SU-DHL-6 (cell line): ENCODE measurements around the gene IQCF2.

Experiments
- H2AFZ ChIP-seq: fragments of 200-600 bp; sonication (generic); 2 replicates; pipeline ENCODE4 v1.6.1; 2014; ENCODE audit warnings: low read depth, mild to moderate bottlenecking, moderate library complexity, mixed read lengths, antibody characterized with exemption, low read length; ENCODE audit not compliant: severe bottlenecking
- H3F3A ChIP-seq: fragments of 200-600 bp; shearing (Covaris generic); 2 replicates; pipeline ENCODE4 v1.6.0; 2016; ENCODE audit warnings: antibody characterized with exemption, mild to moderate bottlenecking; ENCODE audit not compliant: insufficient read depth
- H3K27ac ChIP-seq: fragments of 200-600 bp; sonication (generic); 2 replicates; pipeline ENCODE4 v1.5.1; 2016; ENCODE audit warnings: low read depth, mild to moderate bottlenecking, low read length, moderate library complexity, mixed read lengths
- H3K27me3 ChIP-seq: fragments of 200-600 bp; sonication (generic), shearing (Covaris generic); 2 replicates; pipeline ENCODE4 v1.6.0; 2014; ENCODE audit warnings: mild to moderate bottlenecking, low read length
- H3K36me3 ChIP-seq: fragments of 200-600 bp; sonication (generic); 2 replicates; pipeline ENCODE4 v1.6.1; 2014; ENCODE audit warnings: mild to moderate bottlenecking, low read length, mixed read lengths
- H3K4me2 ChIP-seq: fragments of 300-600, 200-600 bp; shearing (Covaris generic), sonication (generic); 2 replicates; pipeline ENCODE4 v1.6.0; 2014; ENCODE audit warnings: low read length, low read depth, mild to moderate bottlenecking; ENCODE audit not compliant: poor library complexity, severe bottlenecking
- H3K4me3 ChIP-seq: fragments of 200-600 bp; sonication (generic); 2 replicates; pipeline ENCODE4 v1.5.1; 2014; ENCODE audit warnings: antibody characterized with exemption, low read length, mild to moderate bottlenecking, mixed read lengths; ENCODE audit not compliant: insufficient read depth, poor library complexity, severe bottlenecking
- H3K79me2 ChIP-seq: fragments of 200-600 bp; sonication (generic); 2 replicates; pipeline ENCODE4 v1.6.1; 2014; ENCODE audit warnings: mild to moderate bottlenecking, low read length, moderate library complexity; ENCODE audit not compliant: insufficient read depth
- H3K9ac ChIP-seq: fragments of 200-600 bp; sonication (generic); 2 replicates; pipeline ENCODE4 v1.7.0; 2014; ENCODE audit warnings: mild to moderate bottlenecking, low read length
- H3K9me2 ChIP-seq: fragments of 200-600 bp; sonication (generic); replicated peaks from 2 replicates; pipeline ENCODE4 v1.6.1; 2014; ENCODE audit warnings: low read length; ENCODE audit not compliant: insufficient read depth
- H3K9me3 ChIP-seq: fragments of 200-600 bp; sonication (generic); 2 replicates; pipeline ENCODE4 v1.6.1; 2014; ENCODE audit warnings: low read length, mixed read lengths; ENCODE audit not compliant: insufficient read depth
- H4K20me1 ChIP-seq: fragments of 200-600 bp; sonication (generic); 2 replicates; pipeline ENCODE4 v1.6.1; 2014; ENCODE audit warnings: low read depth, mild to moderate bottlenecking, antibody characterized with exemption, low read length, moderate library complexity, mixed read lengths
- EZH2phosphoT487 ChIP-seq: fragments of 200-600 bp; sonication (generic), shearing (Covaris generic); conservative IDR thresholded peaks from 2 replicates; pipeline ENCODE4 v1.6.1; 2018; ENCODE audit warnings: mild to moderate bottlenecking, antibody characterized with exemption, low read length, moderate library complexity, mixed read lengths
- TF ChIP-seq, protein P1 (sequence below): fragments of 200-600 bp; sonication (generic); IDR thresholded peaks from one replicate; pipeline ENCODE4 v1.5.1; 2017; ENCODE audit warnings: antibody characterized with exemption, mild to moderate bottlenecking, low read length, moderate library complexity; ENCODE audit not compliant: insufficient read depth, poor library complexity, severe bottlenecking

IQCF2 gene

DNA sequence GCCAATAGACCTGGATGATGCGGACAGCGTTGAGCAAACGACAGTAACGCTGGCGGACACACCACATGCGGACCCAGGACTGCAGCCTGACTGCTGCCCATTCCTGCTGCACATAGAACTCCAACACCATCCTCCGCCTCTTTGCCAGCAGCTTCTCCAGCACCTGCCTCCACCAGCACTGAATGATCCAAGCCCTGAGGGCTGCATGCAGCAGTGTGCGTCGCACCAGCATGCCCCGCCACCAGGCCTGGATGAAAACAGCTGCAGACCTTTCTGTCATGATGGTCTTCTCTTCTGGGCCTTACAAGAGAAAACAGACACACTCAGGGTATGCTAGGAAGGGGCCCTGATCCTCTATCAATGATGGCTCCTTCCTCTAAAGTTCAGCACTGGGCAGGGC is 12.5 kb downstream of the IQCF2 start:
- no peaks in the 10 kb centered on the region for H3K9me2 ChIP-seq
- H3K4me3 ChIP-seq: no peak overlapping the region
- H3K9me3 ChIP-seq: no peaks in the 10 kb centered on the region
- H3K9ac ChIP-seq: no peak overlapping the region
- H3K79me2 ChIP-seq: no peaks in the 10 kb centered on the region
- TF ChIP-seq, protein P1, sequence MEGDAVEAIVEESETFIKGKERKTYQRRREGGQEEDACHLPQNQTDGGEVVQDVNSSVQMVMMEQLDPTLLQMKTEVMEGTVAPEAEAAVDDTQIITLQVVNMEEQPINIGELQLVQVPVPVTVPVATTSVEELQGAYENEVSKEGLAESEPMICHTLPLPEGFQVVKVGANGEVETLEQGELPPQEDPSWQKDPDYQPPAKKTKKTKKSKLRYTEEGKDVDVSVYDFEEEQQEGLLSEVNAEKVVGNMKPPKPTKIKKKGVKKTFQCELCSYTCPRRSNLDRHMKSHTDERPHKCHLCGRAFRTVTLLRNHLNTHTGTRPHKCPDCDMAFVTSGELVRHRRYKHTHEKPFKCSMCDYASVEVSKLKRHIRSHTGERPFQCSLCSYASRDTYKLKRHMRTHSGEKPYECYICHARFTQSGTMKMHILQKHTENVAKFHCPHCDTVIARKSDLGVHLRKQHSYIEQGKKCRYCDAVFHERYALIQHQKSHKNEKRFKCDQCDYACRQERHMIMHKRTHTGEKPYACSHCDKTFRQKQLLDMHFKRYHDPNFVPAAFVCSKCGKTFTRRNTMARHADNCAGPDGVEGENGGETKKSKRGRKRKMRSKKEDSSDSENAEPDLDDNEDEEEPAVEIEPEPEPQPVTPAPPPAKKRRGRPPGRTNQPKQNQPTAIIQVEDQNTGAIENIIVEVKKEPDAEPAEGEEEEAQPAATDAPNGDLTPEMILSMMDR: no peak
- TF ChIP-seq EZH2phosphoT487: no peak
- no peaks in the 10 kb centered on the region for H3K36me3 ChIP-seq
- H3F3A ChIP-seq: no peaks in the 10 kb centered on the region
- H2AFZ ChIP-seq: no peak overlapping the region
- H3K27me3 ChIP-seq: no peaks in the 10 kb centered on the region
- no peak overlapping the region for H3K4me2 ChIP-seq
- no peaks in the 10 kb centered on the region for H4K20me1 ChIP-seq
- H3K27ac ChIP-seq: no peak overlapping the region

DNA sequence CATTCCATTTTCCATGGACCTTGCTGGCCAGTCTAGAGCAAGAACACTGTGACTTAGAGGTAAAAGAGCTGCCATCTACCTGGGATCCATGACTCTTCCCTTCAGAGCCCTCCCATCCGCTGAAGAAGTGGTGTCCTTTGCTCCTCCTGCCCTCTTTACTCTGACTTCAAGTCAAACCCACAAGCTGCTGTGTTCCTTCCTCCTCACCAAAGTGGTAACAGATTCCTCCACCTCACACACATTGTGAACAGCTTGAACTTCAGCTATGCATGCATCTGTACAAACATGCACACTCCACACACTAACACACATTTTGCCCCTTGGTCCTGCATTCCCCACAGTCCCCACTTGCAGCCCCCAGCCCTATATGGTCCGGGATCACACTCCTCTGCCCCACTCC is 13.0 kb downstream of the IQCF2 start:
- H3K36me3 ChIP-seq: no peaks in the 10 kb centered on the region
- no peaks in the 10 kb centered on the region for H3K79me2 ChIP-seq
- H3K9me2 ChIP-seq: no peaks in the 10 kb centered on the region
- no peak overlapping the region for H3K9ac ChIP-seq
- no peak overlapping the region for H3K4me2 ChIP-seq
- TF ChIP-seq EZH2phosphoT487: no peak
- TF ChIP-seq, protein P1: no peak
- H2AFZ ChIP-seq: no peak overlapping the region
- no peak overlapping the region for H3K4me3 ChIP-seq
- no peaks in the 10 kb centered on the region for H3K9me3 ChIP-seq
- no peaks in the 10 kb centered on the region for H3F3A ChIP-seq
- H3K27ac ChIP-seq: no peak overlapping the region
- H3K27me3 ChIP-seq: no peaks in the 10 kb centered on the region
- H4K20me1 ChIP-seq: no peaks in the 10 kb centered on the region

DNA sequence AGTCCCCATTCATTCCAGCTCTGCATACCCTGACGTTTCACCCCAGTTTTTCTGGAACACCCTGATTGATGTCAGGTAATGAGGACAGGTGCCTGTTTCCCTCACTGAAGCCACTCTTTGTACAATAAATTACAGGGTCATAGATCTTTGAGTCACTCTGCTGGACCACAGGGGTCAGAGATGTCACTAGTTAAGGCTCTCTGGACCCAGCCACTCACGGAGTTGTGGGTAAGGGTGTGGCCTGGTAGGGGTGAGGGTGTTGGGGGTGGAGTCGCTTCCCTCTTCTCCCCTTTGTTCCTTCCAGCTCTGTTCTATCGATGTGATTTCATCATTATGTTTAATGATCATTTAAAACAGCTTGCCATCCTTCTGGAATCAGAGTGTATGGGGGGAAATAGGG is 13.5 kb downstream of the IQCF2 start:
- no peaks in the 10 kb centered on the region for H3K27me3 ChIP-seq
- no peak overlapping the region for H2AFZ ChIP-seq
- H4K20me1 ChIP-seq: no peaks in the 10 kb centered on the region
- H3K9me3 ChIP-seq: no peaks in the 10 kb centered on the region
- H3K9me2 ChIP-seq: no peaks in the 10 kb centered on the region
- no peak overlapping the region for H3K9ac ChIP-seq
- H3K4me2 ChIP-seq: no peak overlapping the region
- H3K4me3 ChIP-seq: no peak overlapping the region
- H3K27ac ChIP-seq: no peak overlapping the region
- TF ChIP-seq EZH2phosphoT487: no peak
- no peaks in the 10 kb centered on the region for H3F3A ChIP-seq
- H3K36me3 ChIP-seq: no peaks in the 10 kb centered on the region
- H3K79me2 ChIP-seq: no peaks in the 10 kb centered on the region

DNA sequence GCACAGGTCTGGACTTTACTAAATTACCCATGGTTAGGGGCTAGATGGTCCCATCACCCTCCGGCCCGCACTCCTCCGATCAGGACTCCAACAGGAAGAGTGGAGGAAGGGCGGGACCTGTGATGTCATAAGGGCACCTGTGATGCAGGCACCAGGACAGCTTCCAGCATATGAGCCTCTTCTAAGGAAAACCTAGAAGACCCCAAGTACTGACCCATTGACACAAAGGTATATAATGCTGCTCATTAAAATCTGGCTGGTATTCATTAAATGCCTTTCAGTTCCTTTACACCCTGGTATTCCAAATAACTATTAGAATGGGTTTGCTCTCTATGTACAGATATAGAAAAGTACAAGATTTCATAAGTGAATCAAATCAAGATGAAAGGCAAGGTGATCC is 14.1 kb downstream of the IQCF2 start, which contains the start of gene IQCF5:
TSS of gene IQCF5 (minus strand) at position 101 of the 400 bp plus-strand sequence. CDS start at position 31, 70 bp downstream.
- Histone ChIP-seq H3K4me2 (no peak within 1 kb of the TSS), H3F3A (no peaks in the 10 kb centered on the region), H3K36me3 (no peaks in the 10 kb centered on the region), H3K9me3 (no peaks in the 10 kb centered on the region), H3K9me2 (no peaks in the 10 kb centered on the region), H2AFZ (no peak within 1 kb of the TSS), H3K27ac (no peak within 1 kb of the TSS), H4K20me1 (no peaks in the 10 kb centered on the region), H3K9ac (no peak within 1 kb of the TSS), H3K27me3 (no peaks in the 10 kb centered on the region), H3K79me2 (no peaks in the 10 kb centered on the region), H3K4me3 (no peak within 1 kb of the TSS)
- TF ChIP-seq, protein P1: no peak
- TF ChIP-seq EZH2phosphoT487: no peak
